WTC11 (cell line): ENCODE data around the gene TMEM38B. TPM values are rescaled to one million over a fixed set of nuclear protein-coding genes. Genes with fewer than 3 reads are reported as not detected.

Experiments
- ATAC-seq: fragments of 200-7000 bp; cut with Tn5 transposase; 2 replicates; pipeline ENCODE4 v1.10.0; 2021; ENCODE audit warnings: mild to moderate bottlenecking, moderate library complexity
- CTCF ChIA-PET: fragments of 300-600 bp; sonication (Branson Sonifier 250); formaldehyde crosslinking; loops from one replicate; lab custom pipeline; 2021; ENCODE audit warnings: antibody characterized with exemption; lab: Charles Lee
- POLR2A ChIA-PET: fragments of 350-600 bp; sonication (Branson Sonifier 250); formaldehyde crosslinking; loops from one replicate; lab custom pipeline; 2021; ENCODE audit warnings: antibody characterized with exemption; lab: Charles Lee
- DNase-seq: peaks from one replicate; pipeline ENCODE4 v3.0.0; 2021; ENCODE audit warnings: low spot score
- H3K27ac Mint-ChIP-seq: 2 replicates; pipeline ENCODE4 v1.8.0; 2021; ENCODE audit warnings: mixed read lengths
- H3K27me3 Mint-ChIP-seq: 2 replicates; pipeline ENCODE4 v1.8.0; 2021; ENCODE audit warnings: low read depth, mild to moderate bottlenecking, moderate library complexity, mixed read lengths
- H3K36me3 Mint-ChIP-seq: 2 replicates; pipeline ENCODE4 v1.8.0; 2021; ENCODE audit warnings: mixed read lengths
- H3K4me1 Mint-ChIP-seq: 2 replicates; pipeline ENCODE4 v1.8.0; 2022; ENCODE audit warnings: mixed read lengths
- H3K4me3 Mint-ChIP-seq: 2 replicates; pipeline ENCODE4 v1.8.0; 2021; ENCODE audit warnings: mild to moderate bottlenecking, moderate library complexity, mixed read lengths
- H3K9me3 Mint-ChIP-seq: 2 replicates; pipeline ENCODE4 v1.8.0; 2021; ENCODE audit warnings: mixed read lengths
- CREB1 ChIP-seq: sonication (generic); formaldehyde crosslinking; IDR thresholded peaks from 2 replicates; pipeline ENCODE4 v1.8.0; 2023; ENCODE audit warnings: mild to moderate bottlenecking, missing genetic modification reagents
- ELF4 ChIP-seq: sonication (generic); formaldehyde crosslinking; IDR thresholded peaks from 2 replicates; pipeline ENCODE4 v1.8.1; 2022; ENCODE audit warnings: low read depth, mild to moderate bottlenecking, moderate library complexity, missing genetic modification reagents
- ERG ChIP-seq: fragments of 250-450 bp; sonication (Bioruptor Pico); IDR thresholded peaks from 2 replicates; pipeline ENCODE4 v1.8.0; 2021; ENCODE audit warnings: mild to moderate bottlenecking
- ETV6 ChIP-seq: sonication (generic); formaldehyde crosslinking; IDR thresholded peaks from 2 replicates; pipeline ENCODE4 v1.8.1; 2022; ENCODE audit warnings: mild to moderate bottlenecking, missing genetic modification reagents
- FOXK1 ChIP-seq: sonication (generic); formaldehyde crosslinking; IDR thresholded peaks from 2 replicates; pipeline ENCODE4 v1.8.0; 2022; ENCODE audit warnings: mild to moderate bottlenecking, moderate library complexity, missing genetic modification reagents
- GRHL2 ChIP-seq: fragments of 250-450 bp; sonication (Bioruptor Pico); IDR thresholded peaks from 2 replicates; pipeline ENCODE4 v1.8.0; 2022; ENCODE audit warnings: mild to moderate bottlenecking, moderate library complexity; ENCODE audit not compliant: insufficient replicate concordance, severe bottlenecking
- JUN ChIP-seq: sonication (generic); formaldehyde crosslinking; IDR thresholded peaks from 2 replicates; pipeline ENCODE4 v1.8.0; 2023; ENCODE audit warnings: mild to moderate bottlenecking, missing genetic modification reagents
- NFE2L1 ChIP-seq: sonication (generic); formaldehyde crosslinking; IDR thresholded peaks from 2 replicates; pipeline ENCODE4 v1.8.1; 2023; ENCODE audit warnings: missing genetic modification reagents
- NFYB ChIP-seq: sonication (generic); formaldehyde crosslinking; conservative IDR thresholded peaks from 2 replicates; pipeline ENCODE4 v1.8.0; 2022; ENCODE audit warnings: low read depth, missing genetic modification reagents
- NR1H2 ChIP-seq: sonication (generic); formaldehyde crosslinking; IDR thresholded peaks from 2 replicates; pipeline ENCODE4 v1.9.0; 2021; ENCODE audit warnings: mild to moderate bottlenecking, moderate library complexity, missing genetic modification reagents
- NR3C1 ChIP-seq: sonication (generic); formaldehyde crosslinking; conservative IDR thresholded peaks from 2 replicates; pipeline ENCODE4 v1.8.1; 2023; ENCODE audit warnings: low read depth, mild to moderate bottlenecking, missing genetic modification reagents
- OVOL2 ChIP-seq: fragments of 250-450 bp; sonication (Bioruptor Pico); IDR thresholded peaks from 2 replicates; pipeline ENCODE4 v1.9.0; 2021; ENCODE audit warnings: mild to moderate bottlenecking, borderline replicate concordance
- PRDM15 ChIP-seq: sonication (generic); formaldehyde crosslinking; IDR thresholded peaks from 2 replicates; pipeline ENCODE4 v1.8.0; 2022; ENCODE audit warnings: missing genetic modification reagents
- PRRX2 ChIP-seq: fragments of 250-450 bp; sonication (Bioruptor Pico); IDR thresholded peaks from 2 replicates; pipeline ENCODE4 v1.8.0; 2021; ENCODE audit warnings: mild to moderate bottlenecking
- SP1 ChIP-seq: sonication (generic); formaldehyde crosslinking; conservative IDR thresholded peaks from 2 replicates; pipeline ENCODE4 v1.8.1; 2022; ENCODE audit warnings: missing genetic modification reagents
- TP53 ChIP-seq: sonication (generic); formaldehyde crosslinking; IDR thresholded peaks from 2 replicates; pipeline ENCODE4 v1.8.1; 2023; ENCODE audit warnings: mild to moderate bottlenecking, missing genetic modification reagents
- ZBTB21 ChIP-seq: sonication (generic); formaldehyde crosslinking; IDR thresholded peaks from 2 replicates; pipeline ENCODE4 v1.8.1; 2023; ENCODE audit warnings: mild to moderate bottlenecking, missing genetic modification reagents, borderline replicate concordance
- ZNF263 ChIP-seq: sonication (generic); formaldehyde crosslinking; IDR thresholded peaks from 2 replicates; pipeline ENCODE4 v1.8.1; 2022; ENCODE audit warnings: low read depth, mild to moderate bottlenecking, moderate library complexity, missing genetic modification reagents
- ZNF423 ChIP-seq: fragments of 250-450 bp; sonication (Bioruptor Pico); IDR thresholded peaks from 2 replicates; pipeline ENCODE4 v2.1.2; 2022; ENCODE audit warnings: mild to moderate bottlenecking, moderate library complexity
- total RNA-seq: library from RNA; stranded (reverse); gene quantifications from 3 replicates; pipeline ENCODE4 v1.2.3, GENCODE V29; 2021
- TF ChIP-seq, protein P1 (sequence below): fragments of 200-600 bp; IDR thresholded peaks from 2 replicates; pipeline ENCODE4 v1.8.0; 2022; ENCODE audit warnings: antibody characterized with exemption
- TF ChIP-seq, protein P2 (sequence below): sonication (generic); formaldehyde crosslinking; IDR thresholded peaks from 2 replicates; pipeline ENCODE4 v1.8.1; 2022; ENCODE audit warnings: mild to moderate bottlenecking, moderate library complexity, missing genetic modification reagents
- TF ChIP-seq, protein P3 (sequence below): fragments of 250-450 bp; sonication (Bioruptor Pico); IDR thresholded peaks from 2 replicates; pipeline ENCODE4 v2.1.2; 2022; ENCODE audit warnings: mild to moderate bottlenecking, moderate library complexity
- TF ChIP-seq, protein P4 (sequence below): sonication (generic); formaldehyde crosslinking; IDR thresholded peaks from 2 replicates; pipeline ENCODE4 v1.8.0; 2022; ENCODE audit warnings: mild to moderate bottlenecking, missing genetic modification reagents

The TMEM38B gene
- total RNA-seq, 1 experiment from 2014 or later: 15.7 TPM

- no peak for TF ChIP-seq NR3C1
- TF ChIP-seq ZNF263 (CRISPR knock-in tag): no peak
- no peak for TF ChIP-seq ETV6 (CRISPR knock-in tag)
- TF ChIP-seq NFE2L1 (CRISPR knock-in tag): no peak
- TF ChIP-seq GRHL2 (CRISPR knock-in tag): no peak
- no peak for TF ChIP-seq ZBTB21
- no peak for TF ChIP-seq SP1 (CRISPR knock-in tag)
- no peak for TF ChIP-seq PRRX2 (CRISPR knock-in tag)
- TF ChIP-seq ERG (CRISPR knock-in tag): no peak
- TF ChIP-seq, protein P1, sequence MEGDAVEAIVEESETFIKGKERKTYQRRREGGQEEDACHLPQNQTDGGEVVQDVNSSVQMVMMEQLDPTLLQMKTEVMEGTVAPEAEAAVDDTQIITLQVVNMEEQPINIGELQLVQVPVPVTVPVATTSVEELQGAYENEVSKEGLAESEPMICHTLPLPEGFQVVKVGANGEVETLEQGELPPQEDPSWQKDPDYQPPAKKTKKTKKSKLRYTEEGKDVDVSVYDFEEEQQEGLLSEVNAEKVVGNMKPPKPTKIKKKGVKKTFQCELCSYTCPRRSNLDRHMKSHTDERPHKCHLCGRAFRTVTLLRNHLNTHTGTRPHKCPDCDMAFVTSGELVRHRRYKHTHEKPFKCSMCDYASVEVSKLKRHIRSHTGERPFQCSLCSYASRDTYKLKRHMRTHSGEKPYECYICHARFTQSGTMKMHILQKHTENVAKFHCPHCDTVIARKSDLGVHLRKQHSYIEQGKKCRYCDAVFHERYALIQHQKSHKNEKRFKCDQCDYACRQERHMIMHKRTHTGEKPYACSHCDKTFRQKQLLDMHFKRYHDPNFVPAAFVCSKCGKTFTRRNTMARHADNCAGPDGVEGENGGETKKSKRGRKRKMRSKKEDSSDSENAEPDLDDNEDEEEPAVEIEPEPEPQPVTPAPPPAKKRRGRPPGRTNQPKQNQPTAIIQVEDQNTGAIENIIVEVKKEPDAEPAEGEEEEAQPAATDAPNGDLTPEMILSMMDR: no peak
- no peak for TF ChIP-seq ELF4 (CRISPR knock-in tag)
Observed at GRCh38 chr9:105673850-105674387, 20.4 kb upstream of the TMEM38B start (continued).

GRCh38 chr9:105676351-105676923 lies 17.9 kb upstream of the TMEM38B start:
- Mint-ChIP-seq H3K4me3 (no peak overlapping the region), H3K27ac (no peak overlapping the region), H3K36me3 (no peaks in the 10 kb centered on the region), H3K4me1 (peaks cover 17% of the 10 kb centered on the region), H3K9me3 (no peaks in the 10 kb centered on the region), H3K27me3 (no peaks in the 10 kb centered on the region)
- no peak for ATAC-seq
- POLR2A ChIA-PET: no interaction called here
- no peak for DNase-seq
- CTCF ChIA-PET: interaction anchor here (1.9 kb wide), 1 partner anchor 39 kb away, joined by 6 read pairs; no protein-coding TSS in a partner anchor
- TF ChIP-seq OVOL2 (CRISPR knock-in tag): no peak
- no peak for TF ChIP-seq ZNF423 (CRISPR knock-in tag)

DNA sequence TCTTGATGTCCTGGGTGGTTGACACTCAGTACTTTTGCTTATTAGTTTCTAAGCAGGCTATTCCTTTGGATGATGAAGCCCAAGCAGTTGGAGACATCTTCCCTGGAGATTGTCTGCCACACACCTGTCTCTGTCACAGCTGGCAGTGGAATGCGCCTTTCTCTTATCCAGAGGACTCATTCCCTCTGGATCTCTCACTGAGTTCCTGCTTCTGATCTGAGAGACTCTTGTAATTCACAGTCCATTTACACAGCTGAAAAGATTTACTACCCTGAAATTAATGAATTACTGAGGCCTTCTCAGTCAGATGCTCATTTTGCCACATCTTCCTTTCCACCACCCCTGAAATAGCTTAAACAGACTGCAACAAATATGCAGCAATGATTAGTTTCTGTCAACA lies 16.2 kb upstream of the TMEM38B start:
- no peak for DNase-seq
- peaks cover 17% of the 10 kb centered on the region for H3K4me1 Mint-ChIP-seq
- no peak overlapping the region for H3K4me3 Mint-ChIP-seq
- no peaks in the 10 kb centered on the region for H3K27me3 Mint-ChIP-seq
- no peaks in the 10 kb centered on the region for H3K36me3 Mint-ChIP-seq
- ATAC-seq: peak; percentile 38
- POLR2A ChIA-PET: no interaction called here
- no peaks in the 10 kb centered on the region for H3K9me3 Mint-ChIP-seq
- CTCF ChIA-PET: interaction anchor here (0.9 to 1.2 kb wide), 2 partner anchors 13 to 16 kb away, joined by 4 to 5 read pairs; partner anchors contain the start of gene TMEM38B
- peak overlapping the region; percentile 48 for H3K27ac Mint-ChIP-seq
- TF ChIP-seq JUN (CRISPR knock-in tag) (no peak), NFYB (CRISPR knock-in tag) (no peak), ZNF263 (CRISPR knock-in tag) (no peak), CREB1 (CRISPR knock-in tag) (no peak), PRDM15 (CRISPR knock-in tag) (no peak), FOXK1 (CRISPR knock-in tag) (no peak), NR1H2 (no peak), TP53 (CRISPR knock-in tag) (no peak), OVOL2 (CRISPR knock-in tag) (no peak)
- TF ChIP-seq, protein P2, sequence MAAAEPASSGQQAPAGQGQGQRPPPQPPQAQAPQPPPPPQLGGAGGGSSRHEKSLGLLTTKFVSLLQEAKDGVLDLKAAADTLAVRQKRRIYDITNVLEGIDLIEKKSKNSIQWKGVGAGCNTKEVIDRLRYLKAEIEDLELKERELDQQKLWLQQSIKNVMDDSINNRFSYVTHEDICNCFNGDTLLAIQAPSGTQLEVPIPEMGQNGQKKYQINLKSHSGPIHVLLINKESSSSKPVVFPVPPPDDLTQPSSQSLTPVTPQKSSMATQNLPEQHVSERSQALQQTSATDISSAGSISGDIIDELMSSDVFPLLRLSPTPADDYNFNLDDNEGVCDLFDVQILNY (CRISPR knock-in tag): no peak
- TF ChIP-seq, protein P3, sequence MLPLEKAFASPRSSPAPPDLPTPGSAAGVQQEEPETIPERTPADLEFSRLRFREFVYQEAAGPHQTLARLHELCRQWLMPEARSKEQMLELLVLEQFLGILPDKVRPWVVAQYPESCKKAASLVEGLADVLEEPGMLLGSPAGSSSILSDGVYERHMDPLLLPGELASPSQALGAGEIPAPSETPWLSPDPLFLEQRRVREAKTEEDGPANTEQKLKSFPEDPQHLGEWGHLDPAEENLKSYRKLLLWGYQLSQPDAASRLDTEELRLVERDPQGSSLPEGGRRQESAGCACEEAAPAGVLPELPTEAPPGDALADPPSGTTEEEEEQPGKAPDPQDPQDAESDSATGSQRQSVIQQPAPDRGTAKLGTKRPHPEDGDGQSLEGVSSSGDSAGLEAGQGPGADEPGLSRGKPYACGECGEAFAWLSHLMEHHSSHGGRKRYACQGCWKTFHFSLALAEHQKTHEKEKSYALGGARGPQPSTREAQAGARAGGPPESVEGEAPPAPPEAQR (CRISPR knock-in tag): no peak
- TF ChIP-seq, protein P4, sequence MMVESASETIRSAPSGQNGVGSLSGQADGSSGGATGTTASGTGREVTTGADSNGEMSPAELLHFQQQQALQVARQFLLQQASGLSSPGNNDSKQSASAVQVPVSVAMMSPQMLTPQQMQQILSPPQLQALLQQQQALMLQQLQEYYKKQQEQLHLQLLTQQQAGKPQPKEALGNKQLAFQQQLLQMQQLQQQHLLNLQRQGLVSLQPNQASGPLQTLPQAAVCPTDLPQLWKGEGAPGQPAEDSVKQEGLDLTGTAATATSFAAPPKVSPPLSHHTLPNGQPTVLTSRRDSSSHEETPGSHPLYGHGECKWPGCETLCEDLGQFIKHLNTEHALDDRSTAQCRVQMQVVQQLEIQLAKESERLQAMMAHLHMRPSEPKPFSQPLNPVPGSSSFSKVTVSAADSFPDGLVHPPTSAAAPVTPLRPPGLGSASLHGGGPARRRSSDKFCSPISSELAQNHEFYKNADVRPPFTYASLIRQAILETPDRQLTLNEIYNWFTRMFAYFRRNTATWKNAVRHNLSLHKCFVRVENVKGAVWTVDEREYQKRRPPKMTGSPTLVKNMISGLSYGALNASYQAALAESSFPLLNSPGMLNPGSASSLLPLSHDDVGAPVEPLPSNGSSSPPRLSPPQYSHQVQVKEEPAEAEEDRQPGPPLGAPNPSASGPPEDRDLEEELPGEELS (CRISPR knock-in tag): no peak
